ENCODE results near the gene ZBED4.

DNA sequence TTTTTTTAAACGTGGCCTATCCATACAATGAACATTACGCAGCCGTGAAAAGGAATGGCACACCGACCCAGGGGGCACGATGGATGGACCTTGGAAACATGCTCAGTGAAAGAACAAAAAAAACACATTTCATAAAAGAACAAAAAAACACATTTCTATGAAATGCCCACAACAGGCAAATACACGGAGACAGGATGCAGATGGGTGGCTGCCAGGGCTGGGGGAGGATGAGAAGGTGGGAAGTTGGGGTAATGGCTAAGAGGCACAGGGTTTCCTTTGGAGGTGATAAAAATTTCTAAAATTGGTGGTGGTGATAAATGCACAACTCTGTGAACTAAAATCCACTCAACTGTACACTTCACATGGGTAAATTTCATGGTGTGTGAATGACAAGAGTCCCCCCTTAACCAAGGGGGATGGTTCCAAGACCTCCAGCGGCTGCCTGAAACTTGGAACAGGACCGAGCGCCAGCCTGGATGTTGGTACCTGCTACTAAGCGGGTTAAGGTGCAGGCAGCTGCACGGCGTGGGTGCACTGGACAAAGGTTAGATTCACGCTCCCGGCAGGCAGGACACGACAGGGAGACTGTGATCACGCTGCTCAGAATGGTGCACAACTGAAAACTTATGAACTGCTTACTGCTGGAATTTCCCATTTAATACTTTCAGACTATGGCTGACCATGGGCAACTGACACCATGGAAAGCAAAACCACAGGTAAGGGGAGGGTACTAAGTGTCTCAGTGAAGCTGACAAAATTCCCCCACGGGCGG is 42.4 kb upstream of the ZBED4 start:
- TF ChIP-seq, protein P1, sequence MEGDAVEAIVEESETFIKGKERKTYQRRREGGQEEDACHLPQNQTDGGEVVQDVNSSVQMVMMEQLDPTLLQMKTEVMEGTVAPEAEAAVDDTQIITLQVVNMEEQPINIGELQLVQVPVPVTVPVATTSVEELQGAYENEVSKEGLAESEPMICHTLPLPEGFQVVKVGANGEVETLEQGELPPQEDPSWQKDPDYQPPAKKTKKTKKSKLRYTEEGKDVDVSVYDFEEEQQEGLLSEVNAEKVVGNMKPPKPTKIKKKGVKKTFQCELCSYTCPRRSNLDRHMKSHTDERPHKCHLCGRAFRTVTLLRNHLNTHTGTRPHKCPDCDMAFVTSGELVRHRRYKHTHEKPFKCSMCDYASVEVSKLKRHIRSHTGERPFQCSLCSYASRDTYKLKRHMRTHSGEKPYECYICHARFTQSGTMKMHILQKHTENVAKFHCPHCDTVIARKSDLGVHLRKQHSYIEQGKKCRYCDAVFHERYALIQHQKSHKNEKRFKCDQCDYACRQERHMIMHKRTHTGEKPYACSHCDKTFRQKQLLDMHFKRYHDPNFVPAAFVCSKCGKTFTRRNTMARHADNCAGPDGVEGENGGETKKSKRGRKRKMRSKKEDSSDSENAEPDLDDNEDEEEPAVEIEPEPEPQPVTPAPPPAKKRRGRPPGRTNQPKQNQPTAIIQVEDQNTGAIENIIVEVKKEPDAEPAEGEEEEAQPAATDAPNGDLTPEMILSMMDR (conservative IDR thresholded peaks at IDR 0.05; ENCODE audit: low read depth in 2 of 2), result no peak
- TF ChIP-seq POLR2AphosphoS5 (IDR thresholded peaks at IDR 0.05; ENCODE audit: low read depth) (no peak), EZH2 (IDR thresholded peaks at IDR 0.05; ENCODE audit: low read depth, unreplicated experiment) (no peak), EZH2phosphoT487 (IDR thresholded peaks at IDR 0.05; ENCODE audit: unreplicated experiment) (no peak), ZNF114 (CRISPR knock-in tag; IDR thresholded peaks at IDR 0.05) (no peak), CREB1 (CRISPR knock-in tag; IDR thresholded peaks at IDR 0.05; ENCODE audit: low read depth) (no peak), JUNB (IDR thresholded peaks at IDR 0.05; ENCODE audit: unreplicated experiment) (no peak), NANOG (IDR thresholded peaks at IDR 0.05; ENCODE audit: borderline replicate concordance) (no peak), ZNF331 (CRISPR knock-in tag; IDR thresholded peaks at IDR 0.05; ENCODE audit: low read depth) (no peak), STAT1 (IDR thresholded peaks at IDR 0.05; ENCODE audit: unreplicated experiment) (no peak)
- TF ChIP-seq, protein P2, sequence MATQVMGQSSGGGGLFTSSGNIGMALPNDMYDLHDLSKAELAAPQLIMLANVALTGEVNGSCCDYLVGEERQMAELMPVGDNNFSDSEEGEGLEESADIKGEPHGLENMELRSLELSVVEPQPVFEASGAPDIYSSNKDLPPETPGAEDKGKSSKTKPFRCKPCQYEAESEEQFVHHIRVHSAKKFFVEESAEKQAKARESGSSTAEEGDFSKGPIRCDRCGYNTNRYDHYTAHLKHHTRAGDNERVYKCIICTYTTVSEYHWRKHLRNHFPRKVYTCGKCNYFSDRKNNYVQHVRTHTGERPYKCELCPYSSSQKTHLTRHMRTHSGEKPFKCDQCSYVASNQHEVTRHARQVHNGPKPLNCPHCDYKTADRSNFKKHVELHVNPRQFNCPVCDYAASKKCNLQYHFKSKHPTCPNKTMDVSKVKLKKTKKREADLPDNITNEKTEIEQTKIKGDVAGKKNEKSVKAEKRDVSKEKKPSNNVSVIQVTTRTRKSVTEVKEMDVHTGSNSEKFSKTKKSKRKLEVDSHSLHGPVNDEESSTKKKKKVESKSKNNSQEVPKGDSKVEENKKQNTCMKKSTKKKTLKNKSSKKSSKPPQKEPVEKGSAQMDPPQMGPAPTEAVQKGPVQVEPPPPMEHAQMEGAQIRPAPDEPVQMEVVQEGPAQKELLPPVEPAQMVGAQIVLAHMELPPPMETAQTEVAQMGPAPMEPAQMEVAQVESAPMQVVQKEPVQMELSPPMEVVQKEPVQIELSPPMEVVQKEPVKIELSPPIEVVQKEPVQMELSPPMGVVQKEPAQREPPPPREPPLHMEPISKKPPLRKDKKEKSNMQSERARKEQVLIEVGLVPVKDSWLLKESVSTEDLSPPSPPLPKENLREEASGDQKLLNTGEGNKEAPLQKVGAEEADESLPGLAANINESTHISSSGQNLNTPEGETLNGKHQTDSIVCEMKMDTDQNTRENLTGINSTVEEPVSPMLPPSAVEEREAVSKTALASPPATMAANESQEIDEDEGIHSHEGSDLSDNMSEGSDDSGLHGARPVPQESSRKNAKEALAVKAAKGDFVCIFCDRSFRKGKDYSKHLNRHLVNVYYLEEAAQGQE (IDR thresholded peaks at IDR 0.05; ENCODE audit: unreplicated experiment), result no peak
- TF ChIP-seq, protein P3, sequence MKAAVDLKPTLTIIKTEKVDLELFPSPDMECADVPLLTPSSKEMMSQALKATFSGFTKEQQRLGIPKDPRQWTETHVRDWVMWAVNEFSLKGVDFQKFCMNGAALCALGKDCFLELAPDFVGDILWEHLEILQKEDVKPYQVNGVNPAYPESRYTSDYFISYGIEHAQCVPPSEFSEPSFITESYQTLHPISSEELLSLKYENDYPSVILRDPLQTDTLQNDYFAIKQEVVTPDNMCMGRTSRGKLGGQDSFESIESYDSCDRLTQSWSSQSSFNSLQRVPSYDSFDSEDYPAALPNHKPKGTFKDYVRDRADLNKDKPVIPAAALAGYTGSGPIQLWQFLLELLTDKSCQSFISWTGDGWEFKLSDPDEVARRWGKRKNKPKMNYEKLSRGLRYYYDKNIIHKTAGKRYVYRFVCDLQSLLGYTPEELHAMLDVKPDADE (IDR thresholded peaks at IDR 0.05), result no peak
